GM19328 (cell line): ENCODE data around the gene MYO5A.

Experiments used
- ATAC-seq: cut with Tn5 transposase; IDR thresholded peaks from one replicate; pipeline ENCODE4 v1.9.1; 2021; ENCODE audit warnings: mild to moderate bottlenecking, moderate library complexity; ENCODE audit not compliant: unreplicated experiment

Gene MYO5A

DNA sequence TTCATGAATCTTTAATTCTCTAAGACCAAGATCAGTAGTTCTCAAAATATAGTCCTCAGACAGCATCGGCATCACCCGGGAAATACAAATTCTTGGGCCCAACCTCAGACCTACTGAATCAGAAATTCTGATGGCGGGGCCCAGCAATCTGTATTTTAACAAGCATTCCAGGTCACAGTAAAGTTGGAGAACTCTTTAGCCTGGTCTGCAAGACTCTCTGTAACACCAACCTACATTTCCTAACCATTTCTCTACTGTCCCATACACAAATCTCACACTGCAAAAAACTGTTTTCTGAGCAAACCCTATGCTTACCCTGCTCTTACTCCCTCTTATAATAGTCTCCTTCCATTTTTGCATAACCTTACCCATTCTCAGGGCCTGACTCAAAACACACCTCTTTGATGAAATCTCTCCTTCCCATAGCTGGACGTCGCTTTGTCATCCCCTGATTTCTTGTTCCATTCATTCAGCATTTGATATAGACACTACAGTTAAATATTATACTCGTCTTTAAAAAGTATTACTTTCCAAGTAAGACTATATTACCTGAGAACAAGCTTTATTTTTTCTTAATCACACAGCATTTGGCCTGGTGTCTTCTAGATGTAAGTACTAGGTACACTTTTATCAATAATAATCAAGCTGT, 149.8 kb downstream of the MYO5A start:
- ATAC-seq, result peak; percentile 39

DNA sequence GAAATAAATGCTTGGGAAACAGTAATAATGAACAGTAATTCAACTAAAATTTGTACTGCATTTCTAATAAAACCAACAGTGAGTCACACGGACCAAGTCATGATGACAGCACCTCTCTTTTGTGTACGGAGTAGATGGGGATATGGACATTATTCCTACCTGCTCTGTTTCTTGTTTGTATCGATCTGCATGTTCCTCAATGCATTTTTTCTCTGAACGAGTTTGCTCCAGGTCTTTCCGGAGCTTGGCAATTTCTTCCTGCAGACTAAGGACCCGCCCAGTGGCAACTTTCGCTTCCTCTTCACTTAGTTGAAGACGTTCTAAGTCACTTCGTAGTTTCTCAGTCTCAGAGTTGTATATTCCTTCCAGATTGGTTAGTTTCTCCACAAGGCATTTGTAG, 158.7 kb downstream of the MYO5A start:
- no peak for ATAC-seq

DNA sequence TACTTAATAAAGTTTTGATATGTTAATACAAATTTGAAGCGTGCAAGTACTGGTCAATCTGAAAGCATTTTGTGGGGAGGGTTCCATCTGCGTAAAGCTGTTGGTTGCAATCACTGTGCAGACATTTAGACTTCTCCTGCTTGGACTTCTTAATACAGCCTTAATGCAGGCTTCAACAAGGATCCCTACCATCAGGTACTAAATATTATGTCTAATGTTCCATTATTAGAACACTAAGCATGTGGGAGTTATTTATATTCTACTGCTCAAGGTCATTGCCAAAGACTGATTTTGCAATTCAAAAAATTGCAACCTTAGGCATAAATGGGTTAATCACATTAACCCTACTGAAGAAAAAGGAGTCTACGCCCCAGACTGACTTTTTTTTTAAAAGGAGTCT, 159.2 kb downstream of the MYO5A start:
- no peak for ATAC-seq

DNA sequence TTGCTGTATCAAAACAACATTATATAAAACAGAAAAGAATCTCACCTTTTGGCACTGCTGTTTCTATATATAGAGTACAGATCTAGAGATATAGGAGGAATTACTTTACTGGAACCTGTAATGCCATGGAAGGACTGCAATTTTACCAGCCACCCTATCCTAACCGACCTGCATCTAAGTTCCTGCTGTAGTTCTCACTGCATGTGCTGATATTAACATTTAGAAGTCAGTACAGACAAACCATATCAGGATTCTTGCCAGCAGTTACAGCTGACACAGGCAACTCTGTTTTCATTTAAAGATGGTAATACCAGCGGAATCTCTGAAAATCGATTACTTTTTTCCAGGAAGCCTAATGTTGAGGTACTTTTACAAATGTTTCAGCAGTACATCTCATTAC, 159.7 kb downstream of the MYO5A start:
- no peak for ATAC-seq

- no peak for ATAC-seq
Observed at GRCh38 chr15:52368402-52368801, 160.3 kb downstream of the MYO5A start.

- no peak for ATAC-seq
Observed at GRCh38 chr15:52362497-52362896, 166.2 kb downstream of the MYO5A start.

DNA sequence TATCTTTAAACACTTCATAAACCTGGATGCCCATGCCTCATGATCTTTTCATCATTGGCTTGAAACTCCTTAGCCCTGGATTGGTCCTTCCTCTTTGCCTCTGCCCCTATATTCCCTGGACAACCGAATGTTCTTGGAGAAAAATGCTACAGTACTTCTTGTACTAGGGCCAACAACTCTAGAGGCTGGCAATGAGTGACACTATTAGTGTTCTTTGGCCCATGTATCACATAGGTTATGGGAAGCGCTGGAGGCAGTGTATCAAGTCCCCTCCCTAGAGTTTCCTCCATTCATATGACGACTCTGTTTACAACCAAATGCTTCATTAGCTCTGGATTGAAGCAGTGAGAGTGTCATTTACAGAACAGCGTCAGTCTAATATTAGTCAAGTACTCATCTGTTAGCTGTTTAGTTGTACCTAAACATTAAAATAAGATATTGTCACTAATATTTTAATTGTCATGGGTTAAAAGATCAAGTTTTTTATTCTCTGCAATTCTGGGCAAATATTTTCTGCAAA, 166.6 kb downstream of the MYO5A start:
- no peak for ATAC-seq

- ATAC-seq, result no peak
Observed at GRCh38 chr15:52361494-52361893, 167.2 kb downstream of the MYO5A start.

DNA sequence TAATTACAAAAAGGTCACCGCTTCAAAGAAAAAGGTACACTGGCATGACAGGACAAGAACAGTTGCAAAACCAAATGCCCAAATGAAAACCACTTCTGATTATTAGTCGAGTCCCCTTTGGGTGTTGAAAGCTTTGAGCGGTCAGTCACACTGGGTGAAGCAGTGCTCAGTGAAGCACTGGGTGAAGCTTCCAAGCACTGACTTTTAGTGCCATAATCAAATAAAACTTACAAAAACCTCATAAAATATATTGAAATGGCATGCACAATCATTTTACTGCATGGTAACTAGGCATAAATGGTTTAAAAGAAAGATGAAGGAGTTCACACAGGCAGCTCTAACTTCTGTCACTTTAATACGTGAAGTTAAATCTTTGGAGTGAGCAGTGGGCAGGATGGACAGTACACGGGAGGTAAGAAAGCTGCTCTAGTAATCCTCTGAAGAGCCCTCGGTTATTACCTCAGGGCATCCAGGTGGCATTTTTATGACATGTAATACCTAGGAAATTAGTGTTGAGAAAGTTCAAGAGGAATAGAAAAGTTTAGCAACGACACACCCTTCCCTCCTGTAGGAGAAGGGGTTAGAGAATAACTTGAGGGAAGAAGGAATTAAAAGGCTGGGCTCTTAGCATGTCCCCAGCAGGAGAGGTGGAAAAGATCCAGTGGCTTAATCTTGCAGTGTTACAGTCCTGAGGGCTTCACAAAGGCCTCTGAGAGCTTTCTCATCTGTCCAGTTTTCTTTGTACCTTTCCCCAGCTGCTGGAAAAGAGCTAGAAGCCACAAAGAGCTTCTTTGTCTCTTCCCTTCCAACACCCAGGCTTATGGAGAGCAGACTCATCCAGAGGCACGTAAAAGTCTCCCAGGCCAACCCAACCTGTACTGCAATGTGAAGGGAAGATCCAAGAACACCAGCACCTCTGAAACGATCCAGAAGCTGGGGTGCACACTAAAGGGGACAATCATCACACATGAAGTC, 168.2 kb downstream of the MYO5A start:
- ATAC-seq, result no peak

DNA sequence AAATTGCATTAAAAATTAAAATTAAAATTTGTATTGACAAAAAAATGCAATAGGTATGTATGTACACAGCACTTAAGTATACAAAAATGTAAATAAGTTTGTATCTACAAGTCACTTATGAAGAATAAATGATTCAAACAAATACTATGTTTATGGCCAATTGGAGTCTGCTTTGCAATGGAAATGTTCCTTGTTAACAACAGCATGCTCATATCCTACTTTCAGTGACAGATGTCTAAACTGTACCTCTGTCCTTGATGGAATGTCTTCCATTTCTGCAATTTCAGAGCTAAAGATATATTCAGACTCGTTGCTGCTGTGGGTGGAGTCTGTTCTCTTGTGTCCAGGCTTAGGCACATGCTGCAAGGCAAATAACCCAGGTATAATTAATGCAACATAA, 169.0 kb downstream of the MYO5A start:
- ATAC-seq, result no peak

GRCh38 chr15:52357949-52358348, 170.7 kb downstream of the MYO5A start:
- ATAC-seq, result no peak

- no peak for ATAC-seq
Observed at GRCh38 chr15:52352086-52352485, 176.6 kb downstream of the MYO5A start.

DNA sequence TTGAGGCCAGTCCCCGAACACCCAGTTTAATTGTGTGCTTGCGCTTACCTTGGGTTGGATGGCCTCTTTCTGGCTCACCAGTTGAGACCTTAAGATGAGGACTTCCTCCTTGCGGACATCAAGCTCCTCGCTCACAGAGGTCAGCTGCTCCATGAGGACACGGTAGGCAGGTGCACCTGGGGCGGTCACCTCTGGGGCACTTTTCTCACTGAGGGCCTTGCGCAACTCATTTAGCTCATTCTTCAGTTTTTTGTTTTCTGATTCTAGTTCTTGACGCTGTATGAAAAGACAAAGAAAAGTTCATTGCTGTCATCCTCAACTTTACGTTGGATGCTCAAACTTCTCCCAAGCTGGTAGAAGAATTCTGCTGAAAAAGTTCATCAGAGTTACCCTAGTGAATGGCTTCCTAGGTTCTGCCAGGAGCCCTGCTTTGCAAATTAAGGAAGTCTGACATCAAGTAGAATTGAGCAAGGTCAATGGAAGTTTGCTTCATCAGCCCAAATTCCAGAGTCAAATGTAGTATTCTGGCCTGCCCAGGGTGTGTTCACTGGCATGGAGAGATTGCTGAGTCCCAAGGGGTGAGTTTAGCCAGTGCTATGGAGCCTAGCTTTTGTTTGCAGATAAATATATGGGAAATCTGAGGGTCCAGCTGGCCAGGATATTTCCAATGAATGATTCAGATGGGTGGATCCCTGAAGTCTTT, 177.3 kb downstream of the MYO5A start:
- ATAC-seq, result no peak

DNA sequence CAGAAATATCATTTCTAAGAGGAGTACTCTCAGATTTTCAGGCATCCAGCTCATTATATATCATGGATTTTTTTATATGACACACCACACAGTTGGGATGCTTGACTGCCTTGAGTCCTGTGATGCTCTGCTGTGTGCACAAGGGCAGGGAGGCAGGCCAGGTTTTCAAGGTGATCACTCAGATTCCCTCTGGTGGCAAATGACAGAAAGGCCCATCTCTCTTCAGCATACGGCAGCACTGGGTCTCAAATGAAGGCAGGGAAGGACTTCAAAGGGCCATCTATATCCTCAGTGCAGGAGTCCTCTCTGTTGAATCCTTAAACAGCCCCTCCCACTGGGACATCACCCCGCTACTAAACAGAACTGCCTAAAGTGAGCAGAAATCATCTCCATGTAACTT, 178.3 kb downstream of the MYO5A start:
- ATAC-seq, result no peak

DNA sequence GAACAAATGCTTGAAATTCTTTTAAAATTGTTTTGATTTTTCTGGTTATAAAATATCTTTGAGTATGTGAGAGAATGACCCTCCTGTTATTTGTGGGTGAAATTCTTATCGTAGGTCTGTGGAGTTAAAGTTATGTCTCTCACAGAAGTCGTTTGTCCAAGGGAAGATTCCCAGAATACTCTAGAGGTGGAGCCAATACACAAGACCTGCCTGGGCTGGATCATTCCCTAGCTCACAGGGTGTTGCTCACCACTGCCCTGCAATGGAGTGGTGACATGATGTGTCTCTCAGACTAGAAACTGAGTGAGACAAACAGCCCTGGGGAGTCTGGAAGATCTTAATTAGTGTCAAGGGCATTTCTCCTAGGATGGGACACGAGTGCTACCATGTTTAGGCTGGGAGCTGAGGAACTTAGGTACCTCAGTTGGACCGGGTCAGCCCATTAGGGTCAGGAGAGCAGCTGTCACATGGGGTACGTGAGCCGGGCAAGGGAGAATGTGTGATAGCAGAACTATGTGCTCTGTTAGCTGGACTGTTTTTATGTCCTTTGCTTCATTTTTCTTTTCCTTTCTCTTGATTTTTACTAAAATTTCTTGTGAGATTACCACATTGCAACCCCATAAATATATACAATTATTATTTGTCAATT, 179.5 kb downstream of the MYO5A start:
- ATAC-seq, result no peak

GRCh38 chr15:52348056-52348745, 180.5 kb downstream of the MYO5A start:
- no peak for ATAC-seq

- ATAC-seq, result no peak
Observed at GRCh38 chr15:52344592-52344991, 184.1 kb downstream of the MYO5A start.

- no peak for ATAC-seq
Observed at GRCh38 chr15:52343831-52344230, 184.8 kb downstream of the MYO5A start.

DNA sequence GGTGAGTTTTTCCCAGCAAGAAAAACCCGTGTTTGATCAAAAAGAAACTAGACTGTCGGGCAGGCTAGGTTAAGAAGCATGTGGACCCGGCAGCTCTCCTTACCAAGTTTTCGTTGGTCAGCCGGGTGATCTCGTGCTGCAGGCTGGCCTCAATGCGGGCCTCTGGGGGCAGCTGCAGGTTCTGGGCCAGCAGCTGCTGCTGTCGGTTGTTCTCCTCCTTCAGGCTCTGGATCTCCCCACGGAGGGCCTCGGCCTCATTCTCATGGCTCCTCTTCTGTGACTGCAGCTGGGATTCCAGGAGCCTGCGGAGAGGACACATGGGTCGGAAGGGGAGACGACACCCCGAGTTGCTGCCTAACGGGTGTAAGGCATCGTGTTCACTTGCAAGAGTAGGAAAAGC, 188.6 kb downstream of the MYO5A start:
- ATAC-seq, result no peak

DNA sequence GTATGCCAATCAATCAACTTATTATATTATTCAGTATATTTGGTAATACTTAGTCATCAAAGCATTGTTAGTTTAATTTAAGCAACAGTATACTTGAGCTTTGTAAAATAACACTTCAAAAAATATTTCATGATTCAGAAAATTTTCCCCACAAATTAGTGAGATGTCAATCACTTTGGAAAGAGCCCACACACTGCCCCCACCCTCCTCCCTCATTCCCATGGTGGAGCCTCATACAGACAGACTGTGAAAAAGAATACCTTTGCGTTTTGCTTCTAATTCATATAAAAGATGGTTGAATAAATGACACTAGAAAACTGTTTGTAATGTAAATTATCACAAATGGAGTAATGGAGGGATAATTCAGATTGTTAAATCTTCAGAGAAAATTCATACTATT, 189.8 kb downstream of the MYO5A start:
- no peak for ATAC-seq
